Cardiac fibroblast (primary cell): ENCODE results near the gene DNM1.

Source experiments
- DNase-seq, 2 donors: peaks; one replicate each; pipeline versions ENCODE4 v3.0.0 to v3.0.0-alpha.2; 2010; ENCODE audit warnings: low read depth in 2 of 2
- H3K4me3 ChIP-seq, 2 donors: replicated peaks in 1 of 2; 1 replicate in 1 of 2; 2 replicates in 1 of 2; pipeline ENCODE4 v1.5.1; 2011; ENCODE audit warnings: low read depth in 2 of 2, low read length in 2 of 2, mild to moderate bottlenecking in 2 of 2, moderate library complexity in 1 of 2
- TF ChIP-seq, protein P1 (sequence below): IDR thresholded peaks from one replicate; pipeline ENCODE4 v1.5.1; 2011; ENCODE audit warnings: low read depth, mild to moderate bottlenecking, low read length, inconsistent platforms

The DNM1 gene

DNA sequence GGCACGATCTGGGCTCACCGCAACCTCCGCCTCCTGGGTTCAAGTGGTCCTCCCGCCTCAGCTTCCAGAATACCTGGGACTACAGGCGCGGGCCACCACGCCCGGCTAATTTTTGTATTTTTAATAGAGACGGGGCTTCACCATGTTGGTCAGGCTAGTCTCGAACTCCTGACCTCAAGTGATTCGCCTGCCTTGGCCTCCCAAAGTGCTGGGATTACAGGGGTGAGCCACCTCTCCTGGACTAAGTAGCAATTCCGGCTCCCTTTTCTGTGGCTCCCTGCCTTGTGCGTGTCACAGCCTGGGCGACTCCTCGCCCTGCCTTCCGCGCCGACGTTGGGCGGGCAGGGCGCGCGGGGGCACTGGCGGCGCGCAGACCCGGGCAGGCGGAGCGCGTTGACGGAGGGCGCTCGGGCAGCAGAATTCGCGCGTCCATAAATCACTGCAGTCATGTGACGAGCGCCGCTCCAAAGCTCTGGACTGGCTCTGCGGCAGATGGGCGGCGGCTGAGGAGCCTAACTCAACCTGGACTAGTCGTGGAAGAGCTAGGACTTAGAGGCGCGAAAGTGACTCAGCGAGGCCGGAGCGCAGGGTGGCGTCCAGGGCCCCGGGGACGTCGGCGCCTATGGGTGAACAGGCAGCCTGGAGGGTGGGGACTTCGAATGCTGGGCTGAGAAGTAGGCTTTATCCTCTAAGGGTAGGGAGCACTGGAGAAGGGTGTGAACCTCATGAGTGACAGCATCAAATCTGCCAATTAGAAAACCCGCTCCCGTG, 10.4 kb upstream of the DNM1 start:
- DNase-seq, result peak; percentile 88 to 93
- TF ChIP-seq, protein P1, sequence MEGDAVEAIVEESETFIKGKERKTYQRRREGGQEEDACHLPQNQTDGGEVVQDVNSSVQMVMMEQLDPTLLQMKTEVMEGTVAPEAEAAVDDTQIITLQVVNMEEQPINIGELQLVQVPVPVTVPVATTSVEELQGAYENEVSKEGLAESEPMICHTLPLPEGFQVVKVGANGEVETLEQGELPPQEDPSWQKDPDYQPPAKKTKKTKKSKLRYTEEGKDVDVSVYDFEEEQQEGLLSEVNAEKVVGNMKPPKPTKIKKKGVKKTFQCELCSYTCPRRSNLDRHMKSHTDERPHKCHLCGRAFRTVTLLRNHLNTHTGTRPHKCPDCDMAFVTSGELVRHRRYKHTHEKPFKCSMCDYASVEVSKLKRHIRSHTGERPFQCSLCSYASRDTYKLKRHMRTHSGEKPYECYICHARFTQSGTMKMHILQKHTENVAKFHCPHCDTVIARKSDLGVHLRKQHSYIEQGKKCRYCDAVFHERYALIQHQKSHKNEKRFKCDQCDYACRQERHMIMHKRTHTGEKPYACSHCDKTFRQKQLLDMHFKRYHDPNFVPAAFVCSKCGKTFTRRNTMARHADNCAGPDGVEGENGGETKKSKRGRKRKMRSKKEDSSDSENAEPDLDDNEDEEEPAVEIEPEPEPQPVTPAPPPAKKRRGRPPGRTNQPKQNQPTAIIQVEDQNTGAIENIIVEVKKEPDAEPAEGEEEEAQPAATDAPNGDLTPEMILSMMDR, result no peak
- H3K4me3 ChIP-seq, result peak overlapping the region in 1 of 2 donors; percentile 83

DNA sequence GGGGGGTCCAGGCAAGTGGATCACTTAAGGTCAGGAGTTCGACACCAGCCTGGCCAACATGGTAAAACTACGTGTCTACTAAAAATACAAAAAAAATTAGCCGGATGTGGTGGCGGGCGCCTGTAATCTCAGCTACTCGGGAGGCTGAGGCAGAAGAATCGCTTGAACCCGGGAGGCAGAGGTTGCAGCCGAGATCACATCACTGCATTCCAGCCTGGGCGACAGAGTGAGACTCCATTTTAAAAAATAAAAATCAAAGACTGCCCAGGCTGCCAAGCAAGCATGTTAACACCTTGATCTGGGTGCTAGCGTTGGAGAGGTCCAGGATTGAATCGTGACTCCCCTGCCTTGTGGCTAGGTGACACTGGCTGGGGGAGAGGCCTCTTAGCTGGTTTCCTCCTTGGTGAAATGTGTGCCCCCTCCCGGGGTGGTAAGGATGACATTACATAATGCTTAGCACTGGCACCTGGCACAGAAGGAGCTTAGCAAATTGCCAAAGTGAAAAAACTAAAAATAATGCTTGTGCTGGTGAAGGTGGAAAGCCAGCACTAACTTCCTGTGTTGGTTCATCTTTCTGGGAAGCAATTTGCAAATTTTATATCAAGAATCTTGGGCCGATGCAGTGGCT, 9.6 kb upstream of the DNM1 start:
- DNase-seq, result no peak
- TF ChIP-seq, protein P1, result no peak
- no peak overlapping the region for H3K4me3 ChIP-seq

GRCh38 chr9:128201441-128202369, 1.5 kb upstream of the DNM1 start:
- DNase-seq, result peak in 1 of 2 donors; percentile 40
- no peak overlapping the region for H3K4me3 ChIP-seq
- TF ChIP-seq, protein P1, result no peak

DNA sequence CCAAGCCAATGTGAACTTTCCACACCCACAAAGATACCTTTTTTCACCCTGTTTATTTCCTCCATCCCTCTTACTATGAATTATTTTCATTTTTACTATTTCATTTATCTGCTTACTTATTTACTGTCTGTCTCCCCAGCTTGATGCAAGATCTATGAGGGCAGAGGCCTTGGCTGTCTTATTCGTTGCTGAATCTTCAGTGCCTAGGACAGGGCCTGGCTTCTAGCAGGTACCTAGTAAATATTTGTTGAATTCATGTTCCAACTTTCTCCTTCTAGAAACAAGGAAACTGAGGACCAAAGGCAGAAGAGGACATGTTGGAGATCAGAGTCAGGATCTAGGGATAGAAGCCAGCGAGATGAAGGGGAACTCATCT, 543 bp upstream of the DNM1 start:
- H3K4me3 ChIP-seq, result no peak overlapping the region

GRCh38 chr9:128203707-128204551, 750 bp downstream of the DNM1 start:
- H3K4me3 ChIP-seq, result peak overlapping the region; percentile 58 to 73
- peak; percentile 29 to 33 for DNase-seq

More for the DNA sequence above, 543 bp upstream of the DNM1 start:
- DNase-seq, result no peak
- TF ChIP-seq, protein P1, result no peak

More at GRCh38 chr9:128203707-128204551, 750 bp downstream of the DNM1 start:
- TF ChIP-seq, protein P1, result no peak
